ENCODE data around the gene MYO1F. TPM values are rescaled to one million over a fixed set of nuclear protein-coding genes. Genes with fewer than 3 reads are reported as not detected.

The MYO1F gene
- total and polyA plus RNA-seq, 2 of the 13 experiments (the other 11 are each of a cell fraction or from before 2014, with no cell fraction given) = 0.09 to 0.13 TPM

DNA sequence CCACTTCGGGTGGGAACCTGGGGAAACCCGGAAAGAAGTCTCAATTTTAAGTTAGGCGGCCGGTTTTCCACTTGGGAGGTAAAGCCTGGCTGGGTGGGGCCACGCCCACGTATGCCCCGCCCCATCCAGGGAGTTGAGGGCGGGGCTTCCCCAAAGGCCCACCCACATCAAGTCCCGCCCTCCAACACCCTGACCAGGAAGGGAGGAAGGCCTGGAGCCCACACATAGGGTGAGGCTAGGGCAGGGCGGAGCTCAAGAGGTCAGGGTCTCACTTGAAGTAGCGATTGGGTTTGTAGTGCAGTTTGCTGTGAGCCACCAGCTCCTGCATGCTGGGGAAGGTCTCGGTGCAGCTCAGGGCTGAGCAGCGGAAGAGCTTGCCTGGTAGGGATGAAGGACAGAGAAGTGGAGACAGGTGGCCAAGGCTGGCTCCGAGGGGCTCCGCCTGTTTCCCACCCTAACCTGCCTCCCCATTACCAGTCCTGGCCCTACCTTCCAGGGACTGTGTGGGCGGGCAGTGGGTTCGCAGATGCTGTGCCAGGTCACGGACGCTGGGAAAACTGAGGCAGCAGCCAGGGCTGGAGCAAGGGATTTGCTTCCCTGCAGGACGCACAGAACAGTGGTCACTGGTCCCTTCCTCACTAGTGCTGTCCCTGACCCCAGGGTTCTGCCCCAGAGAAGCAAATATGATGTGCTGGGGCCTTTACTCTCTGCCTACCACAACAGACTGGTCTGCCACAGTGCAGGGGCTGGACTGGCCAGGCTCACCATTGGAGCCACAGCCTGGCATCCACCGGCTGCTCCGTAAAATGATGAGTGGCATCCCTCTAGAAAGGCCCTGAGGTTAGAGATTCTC lies 64.9 kb downstream of the MYO1F start:
- Histone ChIP-seq H3K79me2 (ENCODE audit: insufficient read depth, low read length) (no peaks in the 10 kb centered on the region), H4K20me1 (ENCODE audit: insufficient read depth, low read length) (no peaks in the 10 kb centered on the region), H3K27ac (ENCODE audit: extremely low read length, insufficient read depth, low read length) (peak overlapping the region; percentile 94), H3K9ac (ENCODE audit: insufficient read depth, low read depth, low read length) (peak overlapping the region; percentile 96), H2AFZ (ENCODE audit: low read length) (no peak overlapping the region), H3K36me3 (replicated peaks in 1 of 2; ENCODE audit: control insufficient read depth in 1 of 2, insufficient read depth in 2 of 2, low read length in 2 of 2) (no peaks in the 10 kb centered on the region), H3K4me3 (replicated peaks in 1 of 3; ENCODE audit: insufficient read depth in 1 of 3, low read depth in 2 of 3, low read length in 3 of 3) (peak overlapping the region in 1 of 3 experiments; percentile 95; a peak in 1 of 6 replicates), H3K4me2 (ENCODE audit: low read depth, low read length) (peak overlapping the region; percentile 99), H3K4me1 (ENCODE audit: insufficient read depth, low read length) (peaks cover 35% of the 10 kb centered on the region), H3K27me3 (ENCODE audit: control insufficient read depth in 1 of 2, insufficient read depth in 2 of 2, low read length in 2 of 2) (no peaks in the 10 kb centered on the region), H3K9me3 (ENCODE audit: low read length) (no peaks in the 10 kb centered on the region)
- WGBS (ENCODE audit: low lambda C conversion rate) = 71% methylated on average over 16 of the region's 22 CpGs
- FAIRE-seq (peak; percentile 12), ATAC-seq (peak; percentile 50), DNase-seq (ENCODE audit: low spot score) (peak; percentile 60)
- CTCF ChIA-PET (ENCODE audit: low intra/inter-chr PET ratio, low total read pairs) = no interaction called here
- no TSS peak for BruUV-seq (replicated peaks)
- POLR2A ChIA-PET = interaction anchor here (1.0 to 4.0 kb wide), 11 partner anchors 11 to 122 kb away, joined by 3 to 125 read pairs (median 8); partner anchors contain the start of genes HNRNPM, MARCHF2, NFILZ and RAB11B
- in situ Hi-C loops (cut with HindIII; ENCODE audit: extremely low pct_ligation_motif_present, low pct_unique_long_range_greater_than_20kb) = no loop called here
- intact Hi-C loops (cut with micrococcal nuclease; ENCODE audit: unreplicated experiment) = no loop called here
- no peak for TF ChIP-seq MAF1 (CRISPR knock-in tag; IDR thresholded peaks at IDR 0.05; ENCODE audit: borderline replicate concordance)
- TF ChIP-seq ZNF432 (CRISPR knock-in tag; IDR thresholded peaks at IDR 0.05; ENCODE audit: borderline replicate concordance) = no peak
- TF ChIP-seq HDAC6 (IDR thresholded peaks at IDR 0.05; ENCODE audit: low read depth, low read length) = no peak
- TF ChIP-seq PAX8 (CRISPR knock-in tag; IDR thresholded peaks at IDR 0.05; ENCODE audit: borderline replicate concordance) = no peak
- TF ChIP-seq, protein P1, sequence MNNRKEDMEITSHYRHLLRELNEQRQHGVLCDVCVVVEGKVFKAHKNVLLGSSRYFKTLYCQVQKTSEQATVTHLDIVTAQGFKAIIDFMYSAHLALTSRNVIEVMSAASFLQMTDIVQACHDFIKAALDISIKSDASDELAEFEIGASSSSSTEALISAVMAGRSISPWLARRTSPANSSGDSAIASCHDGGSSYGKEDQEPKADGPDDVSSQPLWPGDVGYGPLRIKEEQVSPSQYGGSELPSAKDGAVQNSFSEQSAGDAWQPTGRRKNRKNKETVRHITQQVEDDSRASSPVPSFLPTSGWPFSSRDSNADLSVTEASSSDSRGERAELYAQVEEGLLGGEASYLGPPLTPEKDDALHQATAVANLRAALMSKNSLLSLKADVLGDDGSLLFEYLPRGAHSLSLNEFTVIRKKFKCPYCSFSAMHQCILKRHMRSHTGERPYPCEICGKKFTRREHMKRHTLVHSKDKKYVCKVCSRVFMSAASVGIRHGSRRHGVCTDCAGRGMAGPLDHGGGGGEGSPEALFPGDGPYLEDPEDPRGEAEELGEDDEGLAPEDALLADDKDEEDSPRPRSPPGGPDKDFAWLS (CRISPR knock-in tag; IDR thresholded peaks at IDR 0.05; ENCODE audit: borderline replicate concordance) = 0 out of 2 replicates have a peak, but pooled peaks have one; percentile 60
- no peak for TF ChIP-seq ZNF20 (CRISPR knock-in tag; IDR thresholded peaks at IDR 0.05)
- TF ChIP-seq, protein P2, sequence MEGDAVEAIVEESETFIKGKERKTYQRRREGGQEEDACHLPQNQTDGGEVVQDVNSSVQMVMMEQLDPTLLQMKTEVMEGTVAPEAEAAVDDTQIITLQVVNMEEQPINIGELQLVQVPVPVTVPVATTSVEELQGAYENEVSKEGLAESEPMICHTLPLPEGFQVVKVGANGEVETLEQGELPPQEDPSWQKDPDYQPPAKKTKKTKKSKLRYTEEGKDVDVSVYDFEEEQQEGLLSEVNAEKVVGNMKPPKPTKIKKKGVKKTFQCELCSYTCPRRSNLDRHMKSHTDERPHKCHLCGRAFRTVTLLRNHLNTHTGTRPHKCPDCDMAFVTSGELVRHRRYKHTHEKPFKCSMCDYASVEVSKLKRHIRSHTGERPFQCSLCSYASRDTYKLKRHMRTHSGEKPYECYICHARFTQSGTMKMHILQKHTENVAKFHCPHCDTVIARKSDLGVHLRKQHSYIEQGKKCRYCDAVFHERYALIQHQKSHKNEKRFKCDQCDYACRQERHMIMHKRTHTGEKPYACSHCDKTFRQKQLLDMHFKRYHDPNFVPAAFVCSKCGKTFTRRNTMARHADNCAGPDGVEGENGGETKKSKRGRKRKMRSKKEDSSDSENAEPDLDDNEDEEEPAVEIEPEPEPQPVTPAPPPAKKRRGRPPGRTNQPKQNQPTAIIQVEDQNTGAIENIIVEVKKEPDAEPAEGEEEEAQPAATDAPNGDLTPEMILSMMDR (CRISPR knock-in tag; IDR thresholded peaks at IDR 0.05) = no peak
- TF ChIP-seq, protein P3, sequence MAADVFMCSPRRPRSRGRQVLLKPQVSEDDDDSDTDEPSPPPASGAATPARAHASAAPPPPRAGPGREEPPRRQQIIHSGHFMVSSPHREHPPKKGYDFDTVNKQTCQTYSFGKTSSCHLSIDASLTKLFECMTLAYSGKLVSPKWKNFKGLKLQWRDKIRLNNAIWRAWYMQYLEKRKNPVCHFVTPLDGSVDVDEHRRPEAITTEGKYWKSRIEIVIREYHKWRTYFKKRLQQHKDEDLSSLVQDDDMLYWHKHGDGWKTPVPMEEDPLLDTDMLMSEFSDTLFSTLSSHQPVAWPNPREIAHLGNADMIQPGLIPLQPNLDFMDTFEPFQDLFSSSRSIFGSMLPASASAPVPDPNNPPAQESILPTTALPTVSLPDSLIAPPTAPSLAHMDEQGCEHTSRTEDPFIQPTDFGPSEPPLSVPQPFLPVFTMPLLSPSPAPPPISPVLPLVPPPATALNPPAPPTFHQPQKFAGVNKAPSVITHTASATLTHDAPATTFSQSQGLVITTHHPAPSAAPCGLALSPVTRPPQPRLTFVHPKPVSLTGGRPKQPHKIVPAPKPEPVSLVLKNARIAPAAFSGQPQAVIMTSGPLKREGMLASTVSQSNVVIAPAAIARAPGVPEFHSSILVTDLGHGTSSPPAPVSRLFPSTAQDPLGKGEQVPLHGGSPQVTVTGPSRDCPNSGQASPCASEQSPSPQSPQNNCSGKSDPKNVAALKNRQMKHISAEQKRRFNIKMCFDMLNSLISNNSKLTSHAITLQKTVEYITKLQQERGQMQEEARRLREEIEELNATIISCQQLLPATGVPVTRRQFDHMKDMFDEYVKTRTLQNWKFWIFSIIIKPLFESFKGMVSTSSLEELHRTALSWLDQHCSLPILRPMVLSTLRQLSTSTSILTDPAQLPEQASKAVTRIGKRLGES (CRISPR knock-in tag; IDR thresholded peaks at IDR 0.05; ENCODE audit: borderline replicate concordance) = no peak
- TF ChIP-seq ZNF678 (CRISPR knock-in tag; IDR thresholded peaks at IDR 0.05) = no peak
- TF ChIP-seq, protein P4, sequence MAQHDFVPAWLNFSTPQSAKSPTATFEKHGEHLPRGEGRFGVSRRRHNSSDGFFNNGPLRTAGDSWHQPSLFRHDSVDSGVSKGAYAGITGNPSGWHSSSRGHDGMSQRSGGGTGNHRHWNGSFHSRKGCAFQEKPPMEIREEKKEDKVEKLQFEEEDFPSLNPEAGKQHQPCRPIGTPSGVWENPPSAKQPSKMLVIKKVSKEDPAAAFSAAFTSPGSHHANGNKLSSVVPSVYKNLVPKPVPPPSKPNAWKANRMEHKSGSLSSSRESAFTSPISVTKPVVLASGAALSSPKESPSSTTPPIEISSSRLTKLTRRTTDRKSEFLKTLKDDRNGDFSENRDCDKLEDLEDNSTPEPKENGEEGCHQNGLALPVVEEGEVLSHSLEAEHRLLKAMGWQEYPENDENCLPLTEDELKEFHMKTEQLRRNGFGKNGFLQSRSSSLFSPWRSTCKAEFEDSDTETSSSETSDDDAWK (CRISPR knock-in tag; IDR thresholded peaks at IDR 0.05) = no peak
- TF ChIP-seq, protein P5, sequence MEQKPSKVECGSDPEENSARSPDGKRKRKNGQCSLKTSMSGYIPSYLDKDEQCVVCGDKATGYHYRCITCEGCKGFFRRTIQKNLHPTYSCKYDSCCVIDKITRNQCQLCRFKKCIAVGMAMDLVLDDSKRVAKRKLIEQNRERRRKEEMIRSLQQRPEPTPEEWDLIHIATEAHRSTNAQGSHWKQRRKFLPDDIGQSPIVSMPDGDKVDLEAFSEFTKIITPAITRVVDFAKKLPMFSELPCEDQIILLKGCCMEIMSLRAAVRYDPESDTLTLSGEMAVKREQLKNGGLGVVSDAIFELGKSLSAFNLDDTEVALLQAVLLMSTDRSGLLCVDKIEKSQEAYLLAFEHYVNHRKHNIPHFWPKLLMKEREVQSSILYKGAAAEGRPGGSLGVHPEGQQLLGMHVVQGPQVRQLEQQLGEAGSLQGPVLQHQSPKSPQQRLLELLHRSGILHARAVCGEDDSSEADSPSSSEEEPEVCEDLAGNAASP (CRISPR knock-in tag; IDR thresholded peaks at IDR 0.05; ENCODE audit: borderline replicate concordance) = no peak
- no peak for TF ChIP-seq SCMH1 (CRISPR knock-in tag; IDR thresholded peaks at IDR 0.05; ENCODE audit: borderline replicate concordance)
- TF ChIP-seq BRD4 (CRISPR knock-in tag; IDR thresholded peaks at IDR 0.05) = no peak

Data from HepG2 (cell line).